ENCODE data around the gene MAP2K6. TPM values are rescaled to one million over a fixed set of nuclear protein-coding genes. Genes with fewer than 3 reads are reported as not detected.
A peak's percentile ranks its signal among the peaks of the same experiment; 100 is the strongest.

Gene MAP2K6
- total RNA-seq, 1 experiment from 2014 or later, result 12.2 TPM

GRCh38 chr17:69423450-69423849 lies 9.0 kb downstream of the MAP2K6 start:
- intact Hi-C loops (cut with micrococcal nuclease), result no loop called here
- peaks cover 14% of the 10 kb centered on the region for H3K4me1 ChIP-seq (ENCODE audit: insufficient read depth, low read length)
- no peak for DNase-seq
- no peaks in the 10 kb centered on the region for H3K79me2 ChIP-seq (ENCODE audit: low read length)
- ChIA-PET POLR2A (ENCODE audit: unreplicated experiment) (no interaction called here), CTCF (no interaction called here)
- H3K4me2 ChIP-seq (ENCODE audit: low read length), result 0 out of 2 replicates have a peak overlapping the region, but pooled peaks have one; percentile 4
- TF ChIP-seq EZH2 (IDR thresholded peaks at IDR 0.05; ENCODE audit: low read length, unreplicated experiment), result no peak
- no peak for TF ChIP-seq CTCF (conservative IDR thresholded peaks at IDR 0.05; ENCODE audit: low read depth, low read length)
- no peak for TF ChIP-seq EZH2phosphoT487 (IDR thresholded peaks at IDR 0.05; ENCODE audit: borderline replicate concordance, low read length)
- no peaks in the 10 kb centered on the region for H3K9me3 ChIP-seq (ENCODE audit: low read length)
- H3K4me3 ChIP-seq (ENCODE audit: low read length), result no peak overlapping the region
- no peaks in the 10 kb centered on the region for H3K27me3 ChIP-seq (ENCODE audit: low read length)
- H3K36me3 ChIP-seq (ENCODE audit: low read depth, low read length), result no peaks in the 10 kb centered on the region
- no peaks in the 10 kb centered on the region for H3F3A ChIP-seq (ENCODE audit: low read length, unreplicated experiment)
- ATAC-seq, result peak; percentile 69
- no peak overlapping the region for H3K9ac ChIP-seq (ENCODE audit: low read length)
- H4K20me1 ChIP-seq (ENCODE audit: low read length), result no peaks in the 10 kb centered on the region
- BruUV-seq (replicated peaks), result no TSS peak
- no peak overlapping the region for H3K27ac ChIP-seq (ENCODE audit: low read length)
- no peaks in the 10 kb centered on the region for H3K9me2 ChIP-seq (replicated peaks; ENCODE audit: low read length)
- no peak overlapping the region for H2AFZ ChIP-seq (ENCODE audit: low read length)

- no peak overlapping the region for H3K4me3 ChIP-seq (ENCODE audit: low read length)
- no peak overlapping the region for H3K4me2 ChIP-seq (ENCODE audit: low read length)
- no peaks in the 10 kb centered on the region for H3K27me3 ChIP-seq (ENCODE audit: low read length)
- no peak for TF ChIP-seq EZH2 (IDR thresholded peaks at IDR 0.05; ENCODE audit: low read length, unreplicated experiment)
- no peak for TF ChIP-seq CTCF (conservative IDR thresholded peaks at IDR 0.05; ENCODE audit: low read depth, low read length)
- no peak for TF ChIP-seq EZH2phosphoT487 (IDR thresholded peaks at IDR 0.05; ENCODE audit: borderline replicate concordance, low read length)
- H3K79me2 ChIP-seq (ENCODE audit: low read length), result no peaks in the 10 kb centered on the region
- ATAC-seq (peak; percentile 56), DNase-seq (peak; percentile 41)
- peaks cover 8% of the 10 kb centered on the region for H3K4me1 ChIP-seq (ENCODE audit: insufficient read depth, low read length)
- H3K9me3 ChIP-seq (ENCODE audit: low read length), result no peaks in the 10 kb centered on the region
- H3K9ac ChIP-seq (ENCODE audit: low read length), result no peak overlapping the region
- no TSS peak for BruUV-seq (replicated peaks)
- no peak overlapping the region for H3K27ac ChIP-seq (ENCODE audit: low read length)
- H3K36me3 ChIP-seq (ENCODE audit: low read depth, low read length), result no peaks in the 10 kb centered on the region
- no peak overlapping the region for H2AFZ ChIP-seq (ENCODE audit: low read length)
- intact Hi-C loops (cut with micrococcal nuclease), result no loop called here
- H4K20me1 ChIP-seq (ENCODE audit: low read length), result no peaks in the 10 kb centered on the region
- no peaks in the 10 kb centered on the region for H3K9me2 ChIP-seq (replicated peaks; ENCODE audit: low read length)
- H3F3A ChIP-seq (ENCODE audit: low read length, unreplicated experiment), result no peaks in the 10 kb centered on the region
- POLR2A ChIA-PET (ENCODE audit: unreplicated experiment), result no interaction called here
- CTCF ChIA-PET, result no interaction called here
These were observed 10.0 kb downstream of the MAP2K6 start for GRCh38 chr17:69424287-69425041.

- ChIA-PET CTCF (no interaction called here), POLR2A (ENCODE audit: unreplicated experiment) (no interaction called here)
- Histone ChIP-seq H3K9ac (ENCODE audit: low read length) (no peak overlapping the region), H3K9me2 (replicated peaks; ENCODE audit: low read length) (no peaks in the 10 kb centered on the region), H3F3A (ENCODE audit: low read length, unreplicated experiment) (no peaks in the 10 kb centered on the region), H3K27ac (ENCODE audit: low read length) (no peak overlapping the region), H3K4me1 (ENCODE audit: insufficient read depth, low read length) (peaks cover 11% of the 10 kb centered on the region), H3K79me2 (ENCODE audit: low read length) (no peaks in the 10 kb centered on the region), H4K20me1 (ENCODE audit: low read length) (no peaks in the 10 kb centered on the region), H3K27me3 (ENCODE audit: low read length) (no peaks in the 10 kb centered on the region), H3K9me3 (ENCODE audit: low read length) (no peaks in the 10 kb centered on the region), H3K4me3 (ENCODE audit: low read length) (no peak overlapping the region), H2AFZ (ENCODE audit: low read length) (no peak overlapping the region), H3K4me2 (ENCODE audit: low read length) (no peak overlapping the region), H3K36me3 (ENCODE audit: low read depth, low read length) (no peaks in the 10 kb centered on the region)
- no peak for ATAC-seq
- no peak for TF ChIP-seq EZH2 (IDR thresholded peaks at IDR 0.05; ENCODE audit: low read length, unreplicated experiment)
- no peak for TF ChIP-seq CTCF (conservative IDR thresholded peaks at IDR 0.05; ENCODE audit: low read depth, low read length)
- no peak for TF ChIP-seq EZH2phosphoT487 (IDR thresholded peaks at IDR 0.05; ENCODE audit: borderline replicate concordance, low read length)
- no TSS peak for BruUV-seq (replicated peaks)
- intact Hi-C loops (cut with micrococcal nuclease), result no loop called here
- no peak for DNase-seq
These were observed 11.5 kb downstream of the MAP2K6 start for GRCh38 chr17:69425978-69426377.

Measured in PC-3 (cell line).